ENCODE data around the gene CYP2J2.
"Not testable (repeated sequence)": the region's sequence is repeated elsewhere in the genome, so short reads cannot be mapped to it uniquely, and the experiment has no call there.

The CYP2J2 gene

DNA sequence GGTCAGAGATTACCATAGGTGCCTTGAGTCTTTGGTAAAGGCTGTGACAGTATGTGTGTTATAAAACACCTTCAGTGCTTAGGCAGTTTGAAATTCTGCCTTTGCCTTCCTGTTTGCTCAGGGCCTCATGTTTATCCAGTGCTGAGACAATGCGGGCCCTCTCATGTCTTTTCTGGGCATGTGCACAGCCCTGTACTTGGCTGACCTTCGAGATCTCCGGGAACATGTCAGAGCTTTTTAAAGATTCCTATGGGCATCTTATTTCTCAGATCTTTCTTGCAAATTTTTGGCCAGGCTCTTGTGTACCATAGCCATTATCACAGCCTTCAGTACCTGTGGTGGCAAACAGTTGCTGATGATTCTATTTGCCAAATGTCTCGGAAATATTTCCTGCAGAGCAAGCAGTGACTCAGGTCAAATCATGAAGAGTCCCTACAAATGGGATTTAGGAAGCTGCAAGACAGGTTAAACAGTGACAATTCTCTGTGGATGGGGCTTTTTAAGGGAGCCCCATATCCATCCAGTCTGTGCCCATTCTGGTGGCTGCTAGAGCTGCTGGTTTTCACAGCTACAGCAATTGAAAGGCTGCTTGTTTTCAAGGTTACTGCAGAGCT, 69.7 kb downstream of the CYP2J2 start:
- H3K36me3 ChIP-seq: no peaks in the 10 kb centered on the region
- H3K4me3 ChIP-seq (ENCODE audit: low read depth in 1 of 2, low read length in 1 of 2): no peak overlapping the region
- TF ChIP-seq, protein P1, sequence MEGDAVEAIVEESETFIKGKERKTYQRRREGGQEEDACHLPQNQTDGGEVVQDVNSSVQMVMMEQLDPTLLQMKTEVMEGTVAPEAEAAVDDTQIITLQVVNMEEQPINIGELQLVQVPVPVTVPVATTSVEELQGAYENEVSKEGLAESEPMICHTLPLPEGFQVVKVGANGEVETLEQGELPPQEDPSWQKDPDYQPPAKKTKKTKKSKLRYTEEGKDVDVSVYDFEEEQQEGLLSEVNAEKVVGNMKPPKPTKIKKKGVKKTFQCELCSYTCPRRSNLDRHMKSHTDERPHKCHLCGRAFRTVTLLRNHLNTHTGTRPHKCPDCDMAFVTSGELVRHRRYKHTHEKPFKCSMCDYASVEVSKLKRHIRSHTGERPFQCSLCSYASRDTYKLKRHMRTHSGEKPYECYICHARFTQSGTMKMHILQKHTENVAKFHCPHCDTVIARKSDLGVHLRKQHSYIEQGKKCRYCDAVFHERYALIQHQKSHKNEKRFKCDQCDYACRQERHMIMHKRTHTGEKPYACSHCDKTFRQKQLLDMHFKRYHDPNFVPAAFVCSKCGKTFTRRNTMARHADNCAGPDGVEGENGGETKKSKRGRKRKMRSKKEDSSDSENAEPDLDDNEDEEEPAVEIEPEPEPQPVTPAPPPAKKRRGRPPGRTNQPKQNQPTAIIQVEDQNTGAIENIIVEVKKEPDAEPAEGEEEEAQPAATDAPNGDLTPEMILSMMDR (IDR thresholded peaks at IDR 0.05): no peak
- H3K4me1 ChIP-seq (ENCODE audit: control insufficient read depth in 1 of 2, insufficient read depth in 1 of 2, low read depth in 1 of 2, low read length in 1 of 2): no peaks in the 10 kb centered on the region
- H3K9me3 ChIP-seq: no peaks in the 10 kb centered on the region
- no peak overlapping the region for H3K27ac ChIP-seq
- H3K27me3 ChIP-seq: no peaks in the 10 kb centered on the region

DNA sequence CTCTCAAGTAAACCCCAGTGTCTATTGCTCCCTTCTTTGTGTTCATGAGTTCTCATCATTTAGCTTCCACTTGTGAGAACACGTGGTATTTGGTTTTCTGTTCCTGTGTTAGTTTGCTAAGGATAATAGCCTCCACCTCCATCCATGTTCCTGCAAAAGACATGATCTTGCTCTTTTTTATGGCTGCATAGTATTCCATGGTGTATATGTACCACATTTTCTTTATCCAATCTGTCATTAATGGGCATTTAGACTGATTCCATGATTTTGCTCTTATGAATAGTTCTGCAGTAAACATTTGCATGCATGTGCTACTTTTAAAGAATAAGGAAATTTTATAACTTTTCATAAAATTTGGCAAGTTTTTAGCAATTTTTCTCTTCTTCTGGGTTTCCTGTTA, 71.3 kb downstream of the CYP2J2 start:
- H3K36me3 ChIP-seq; H3K27ac ChIP-seq; H3K4me1 ChIP-seq (ENCODE audit: control insufficient read depth in 1 of 2, insufficient read depth in 1 of 2, low read depth in 1 of 2, low read length in 1 of 2); H3K27me3 ChIP-seq; H3K9me3 ChIP-seq; H3K4me3 ChIP-seq (ENCODE audit: low read depth in 1 of 2, low read length in 1 of 2): not testable (repeated sequence)

DNA sequence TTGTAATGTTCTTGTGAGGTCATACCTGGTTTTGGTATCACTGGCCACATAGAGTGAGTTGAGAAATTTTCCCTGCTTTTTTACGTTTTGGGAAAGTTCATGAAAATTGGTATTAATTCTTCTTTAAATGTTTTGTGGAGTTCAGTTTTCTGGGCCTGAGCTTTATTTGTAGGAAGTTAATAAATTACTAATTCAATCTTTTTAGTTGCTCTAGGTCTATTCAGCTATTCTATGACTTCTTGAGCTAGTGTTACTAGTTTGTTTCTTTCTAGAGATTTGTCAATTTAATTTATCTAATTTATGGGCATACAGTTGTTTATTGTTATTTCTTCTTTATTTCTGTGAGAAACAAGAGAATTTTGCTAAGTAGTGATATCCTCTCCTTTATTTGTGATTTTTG, 74.5 kb downstream of the CYP2J2 start:
- H3K27me3 ChIP-seq: no peaks in the 10 kb centered on the region
- no peaks in the 10 kb centered on the region for H3K9me3 ChIP-seq
- TF ChIP-seq, protein P1 (IDR thresholded peaks at IDR 0.05): no peak

DNA sequence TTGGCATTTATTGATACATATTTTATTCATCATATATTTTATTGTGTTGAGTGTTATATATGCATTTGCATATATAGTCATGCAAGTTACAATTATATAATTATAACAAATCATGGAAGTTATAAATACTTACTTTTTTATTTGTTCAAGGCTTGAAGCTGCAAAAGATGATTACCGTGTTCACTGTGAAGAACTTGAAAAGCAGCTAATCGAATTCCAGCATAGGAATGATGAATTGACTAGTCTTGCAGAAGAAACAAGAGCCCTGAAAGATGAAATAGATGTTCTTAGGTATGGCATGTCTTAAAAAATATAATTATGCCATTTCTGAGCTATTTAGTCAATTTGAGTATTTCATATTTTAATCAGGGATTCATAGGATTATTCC, 79.7 kb downstream of the CYP2J2 start:
- H3K4me1 ChIP-seq (ENCODE audit: control insufficient read depth in 1 of 2, insufficient read depth in 1 of 2, low read depth in 1 of 2, low read length in 1 of 2): no peaks in the 10 kb centered on the region
- TF ChIP-seq, protein P1 (IDR thresholded peaks at IDR 0.05): no peak
- no peaks in the 10 kb centered on the region for H3K9me3 ChIP-seq
- no peak overlapping the region for H3K27ac ChIP-seq
- no peaks in the 10 kb centered on the region for H3K27me3 ChIP-seq
- no peak overlapping the region for H3K4me3 ChIP-seq (ENCODE audit: low read depth in 1 of 2, low read length in 1 of 2)
- no peaks in the 10 kb centered on the region for H3K36me3 ChIP-seq

More for the DNA sequence above, 74.5 kb downstream of the CYP2J2 start:
- Histone ChIP-seq H3K4me3 (ENCODE audit: low read depth in 1 of 2, low read length in 1 of 2) (no peak overlapping the region), H3K36me3 (no peaks in the 10 kb centered on the region), H3K4me1 (ENCODE audit: control insufficient read depth in 1 of 2, insufficient read depth in 1 of 2, low read depth in 1 of 2, low read length in 1 of 2) (no peaks in the 10 kb centered on the region), H3K27ac (no peak overlapping the region)

DNA sequence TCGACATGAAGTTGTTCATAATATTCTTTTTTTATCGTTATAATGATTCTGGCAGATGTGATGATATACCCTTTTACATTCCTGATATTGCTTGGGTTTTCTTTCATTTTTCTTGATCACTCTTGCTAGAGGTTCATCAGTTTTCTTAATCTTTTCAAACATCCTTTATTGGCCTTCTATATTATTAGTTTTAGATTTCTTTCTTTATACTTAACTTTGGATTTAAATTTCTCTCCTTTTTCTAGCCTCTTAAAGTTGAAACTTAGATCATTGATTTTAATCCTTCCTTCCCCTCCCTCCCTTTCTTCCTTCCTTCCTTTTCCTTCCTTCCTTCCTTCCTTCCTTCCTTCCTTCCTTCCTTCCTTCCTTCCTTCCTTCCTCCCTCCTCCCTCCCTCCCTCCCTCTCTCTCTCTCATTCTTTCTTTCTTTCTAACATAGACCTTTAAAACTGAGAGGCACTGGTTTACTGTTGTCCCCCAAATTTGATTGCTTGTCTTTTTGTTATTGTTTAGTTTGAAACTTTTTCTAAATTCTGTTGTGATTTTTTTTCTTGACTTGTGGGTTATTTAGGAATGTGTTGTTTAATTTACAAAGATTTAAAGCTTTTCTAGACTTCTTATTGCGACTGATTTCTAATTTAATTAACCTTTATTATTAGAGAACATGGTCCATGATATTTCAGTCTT, 80.2 kb downstream of the CYP2J2 start:
- Histone ChIP-seq H3K4me3 (ENCODE audit: low read depth in 1 of 2, low read length in 1 of 2) (no peak overlapping the region), H3K27me3 (no peaks in the 10 kb centered on the region), H3K36me3 (no peaks in the 10 kb centered on the region), H3K4me1 (ENCODE audit: control insufficient read depth in 1 of 2, insufficient read depth in 1 of 2, low read depth in 1 of 2, low read length in 1 of 2) (no peaks in the 10 kb centered on the region), H3K9me3 (no peaks in the 10 kb centered on the region), H3K27ac (no peak overlapping the region)
- TF ChIP-seq, protein P1 (IDR thresholded peaks at IDR 0.05): no peak

DNA sequence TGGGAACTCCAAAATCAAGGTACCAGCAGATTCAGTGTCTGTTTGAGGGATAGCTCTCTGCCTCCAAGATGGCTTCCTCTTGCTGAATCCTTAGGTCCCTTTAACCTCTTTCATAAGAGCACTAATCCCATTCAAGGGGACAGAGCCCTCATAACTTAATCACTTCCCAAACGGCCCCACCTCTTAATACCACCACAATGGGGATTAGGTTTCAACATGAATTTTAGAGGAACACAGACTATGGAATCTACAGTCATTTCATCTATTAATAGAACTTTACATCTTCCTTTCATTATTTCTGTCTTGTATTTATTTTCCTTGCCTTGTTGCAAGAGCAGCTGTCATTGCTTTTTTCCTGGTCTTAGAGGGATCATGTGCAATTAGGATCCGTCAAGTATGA, 81.5 kb downstream of the CYP2J2 start:
- no peak overlapping the region for H3K4me3 ChIP-seq (ENCODE audit: low read depth in 1 of 2, low read length in 1 of 2)
- no peaks in the 10 kb centered on the region for H3K9me3 ChIP-seq
- TF ChIP-seq, protein P1 (IDR thresholded peaks at IDR 0.05): no peak
- no peaks in the 10 kb centered on the region for H3K36me3 ChIP-seq
- H3K4me1 ChIP-seq (ENCODE audit: control insufficient read depth in 1 of 2, insufficient read depth in 1 of 2, low read depth in 1 of 2, low read length in 1 of 2): no peaks in the 10 kb centered on the region
- no peaks in the 10 kb centered on the region for H3K27me3 ChIP-seq
- H3K27ac ChIP-seq: no peak overlapping the region
